HG02610 (cell line): ENCODE measurements around the gene NHLH1.

Source experiments
- ATAC-seq: cut with Tn5 transposase; IDR thresholded peaks from one replicate; pipeline ENCODE4 v1.9.1; 2021; ENCODE audit warnings: mild to moderate bottlenecking, moderate library complexity; ENCODE audit not compliant: unreplicated experiment

NHLH1 gene

GRCh38 chr1:160409486-160409885 is 42.6 kb downstream of the NHLH1 start:
- ATAC-seq = no peak

- no peak for ATAC-seq
Measured at GRCh38 chr1:160410406-160411005, 43.6 kb downstream of the NHLH1 start.

DNA sequence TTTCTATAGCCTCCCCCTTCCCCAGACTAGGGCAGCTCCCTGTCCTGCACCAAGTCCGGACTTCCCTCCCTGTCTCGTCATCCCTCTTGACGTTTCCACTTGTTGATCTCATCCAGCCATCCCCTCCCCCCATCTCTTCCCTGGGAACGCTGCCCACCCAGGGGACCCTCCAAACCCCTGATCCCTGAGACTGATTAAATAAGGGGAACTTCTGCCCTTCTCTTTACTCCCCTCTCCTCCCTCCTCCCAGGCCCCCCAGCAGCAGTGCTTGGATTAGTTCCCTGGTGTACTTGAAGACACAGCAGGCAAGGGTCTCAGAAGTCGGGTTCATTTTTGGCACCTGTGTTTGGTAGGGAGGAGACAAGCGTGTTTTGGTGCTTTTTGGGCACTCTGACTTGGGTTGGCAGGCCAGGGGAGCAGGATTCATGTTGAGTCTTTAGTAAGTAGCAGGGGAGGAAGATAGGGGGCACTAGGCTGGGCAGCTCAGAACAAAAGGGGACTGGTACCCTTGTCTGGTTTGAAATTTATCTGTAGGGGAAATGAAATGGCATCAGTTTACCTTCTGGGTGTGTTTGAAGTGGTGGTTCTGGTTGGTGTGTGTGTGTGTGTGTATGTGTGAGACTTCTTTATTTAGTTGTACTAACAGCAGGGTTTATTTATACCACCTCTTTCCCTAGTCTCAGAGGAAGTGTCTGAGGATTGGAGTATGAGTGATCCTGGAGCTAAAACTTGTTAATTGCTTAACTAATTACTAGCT is 44.6 kb downstream of the NHLH1 start:
- no peak for ATAC-seq

DNA sequence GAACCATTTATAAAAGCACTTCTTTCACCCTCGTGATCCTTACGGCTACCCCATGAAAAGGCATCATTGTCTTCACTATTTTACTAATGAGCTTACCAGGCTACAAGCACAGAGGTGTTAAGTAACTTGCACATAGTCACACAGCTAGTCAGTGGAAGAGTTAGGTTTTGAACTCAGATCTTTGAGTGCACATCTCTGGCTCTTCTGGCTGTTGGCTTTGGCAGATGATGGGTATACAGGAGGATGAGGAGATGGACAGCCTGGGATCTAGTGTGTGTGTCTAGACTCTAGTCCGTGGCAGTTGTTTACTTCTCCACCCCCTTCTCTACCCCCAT is 45.1 kb downstream of the NHLH1 start:
- ATAC-seq = no peak

- no peak for ATAC-seq
Measured at GRCh38 chr1:160413716-160414115, 46.8 kb downstream of the NHLH1 start.

DNA sequence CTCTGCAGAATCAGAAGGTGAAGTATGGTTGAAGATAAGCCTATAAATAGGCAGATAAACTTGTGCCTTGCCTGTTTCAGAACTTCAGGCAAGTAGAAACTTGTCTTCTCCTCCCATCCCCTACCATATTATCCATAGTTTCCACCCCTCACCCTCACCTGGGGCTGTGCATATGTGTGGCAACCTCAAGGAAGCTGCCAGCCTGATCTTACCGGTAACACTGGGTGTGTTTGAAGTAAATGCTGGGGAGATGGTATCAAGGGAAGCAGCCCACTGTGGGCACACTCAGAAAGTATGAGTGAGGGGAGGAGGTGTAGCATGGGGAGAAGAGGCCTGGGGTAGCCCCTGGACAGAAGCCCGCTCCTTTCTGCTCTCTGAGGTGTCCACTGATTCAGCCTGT is 48.0 kb downstream of the NHLH1 start:
- no peak for ATAC-seq

- ATAC-seq = no peak
Measured at GRCh38 chr1:160415696-160416290, 48.9 kb downstream of the NHLH1 start.

GRCh38 chr1:160416369-160416768 is 49.5 kb downstream of the NHLH1 start:
- ATAC-seq = no peak

DNA sequence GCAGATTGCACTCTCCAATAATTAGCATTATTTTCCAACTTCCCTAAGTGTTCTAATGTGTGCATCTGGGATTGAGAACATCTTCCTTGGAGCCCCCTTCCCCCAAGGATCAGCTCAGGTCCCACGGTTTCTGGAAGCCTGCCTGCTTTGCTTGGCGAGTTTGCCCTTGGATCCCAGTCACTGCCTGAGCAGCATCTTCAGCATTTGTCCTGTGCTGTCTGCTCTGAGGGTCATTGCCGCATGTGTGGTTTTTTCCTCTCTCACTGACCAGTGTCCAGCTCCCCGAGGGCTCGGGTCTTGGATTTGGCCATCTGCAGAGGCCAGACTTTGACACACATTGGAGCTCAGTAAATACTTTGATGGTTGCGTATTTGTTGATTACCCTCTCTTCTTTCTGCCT is 51.6 kb downstream of the NHLH1 start:
- no peak for ATAC-seq

- no peak for ATAC-seq
Measured at GRCh38 chr1:160419150-160419837, 52.4 kb downstream of the NHLH1 start.

GRCh38 chr1:160419838-160420169 is 52.9 kb downstream of the NHLH1 start:
- ATAC-seq = no peak

DNA sequence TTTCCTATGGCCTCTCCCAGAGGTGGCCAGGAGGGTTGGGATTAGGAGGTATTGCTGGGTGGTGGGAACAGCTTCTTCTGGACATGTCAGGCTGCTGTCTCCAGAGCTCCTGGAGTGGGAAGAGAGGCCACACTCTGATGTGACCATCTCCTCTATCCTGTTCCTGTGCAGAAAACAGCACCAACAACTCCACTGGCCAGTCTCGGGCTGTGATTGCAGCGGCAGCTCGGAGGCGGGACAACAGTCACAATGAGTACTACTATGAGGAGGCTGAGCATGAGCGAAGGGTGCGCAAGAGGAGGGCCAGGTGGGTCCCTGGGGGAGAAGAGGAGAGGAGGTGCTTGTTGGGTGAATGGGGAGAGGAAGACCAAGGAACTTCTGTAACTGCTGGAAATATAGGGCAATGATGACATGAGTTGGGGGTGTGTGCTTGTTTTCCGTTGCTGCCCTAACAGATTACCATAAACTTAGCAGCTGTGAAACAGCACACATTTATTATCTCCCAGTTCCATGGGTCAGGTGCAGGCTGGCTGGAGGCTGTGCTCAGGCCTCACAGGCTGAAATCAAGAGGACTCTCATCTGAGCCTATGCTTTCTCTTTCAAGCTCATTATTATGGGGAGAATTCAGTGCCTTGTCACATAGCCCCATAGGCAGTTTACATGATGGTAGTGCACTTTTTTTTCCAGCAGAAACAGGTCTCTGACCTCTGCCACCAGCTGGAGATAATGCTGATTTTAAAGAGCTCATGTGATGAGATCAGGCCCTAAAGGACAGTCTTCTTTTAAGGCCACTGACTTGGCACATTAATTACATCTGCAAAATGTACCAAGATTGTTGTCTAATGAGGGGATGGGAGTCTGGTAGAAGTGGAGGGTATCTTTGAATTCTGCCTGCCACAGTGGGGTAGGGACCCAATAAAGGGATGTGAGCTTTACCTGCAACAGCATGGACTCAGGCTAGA is 54.3 kb downstream of the NHLH1 start:
- no peak for ATAC-seq

GRCh38 chr1:160421881-160422280 is 55.0 kb downstream of the NHLH1 start:
- no peak for ATAC-seq
